Measurements from ENCODE around the gene TMEM79.

GRCh38 chr1:156245451-156246232 is 38.5 kb upstream of the TMEM79 start:
- TF ChIP-seq CTCF (conservative IDR thresholded peaks at IDR 0.05; ENCODE audit: low read length) (no peak), EZH2phosphoT487 (IDR thresholded peaks at IDR 0.05; ENCODE audit: borderline replicate concordance) (no peak)
